Liver (tissue), 9 donors: Measurements from ENCODE around the gene BACE1-AS. TPM values are rescaled to one million over a fixed set of nuclear protein-coding genes. Genes with fewer than 3 reads are reported as not detected.

Source experiments
- DNase-seq: peaks from one replicate; pipeline ENCODE4 v3.0.0-alpha.2; 2017; ENCODE audit warnings: low spot score
- H3K27ac ChIP-seq, 2 donors: one replicate each; pipeline ENCODE4 v1.7.0; 2013; ENCODE audit warnings: inconsistent platforms in 2 of 2, low read length in 2 of 2, control low read depth in 1 of 2, low read depth in 1 of 2, mild to moderate bottlenecking in 1 of 2
- H3K27me3 ChIP-seq, 4 donors: one replicate each; pipeline versions ENCODE4 v1.6.1 to v1.7.0; 2013; ENCODE audit warnings: low read length in 3 of 4, inconsistent platforms in 1 of 4, mild to moderate bottlenecking in 1 of 4, moderate library complexity in 1 of 4; ENCODE audit not compliant: control insufficient read depth in 4 of 4, insufficient read depth in 4 of 4
- H3K36me3 ChIP-seq, 4 donors: one replicate each; pipeline versions ENCODE4 v1.6.1 to v1.7.0; 2013; ENCODE audit warnings: low read length in 3 of 4, mild to moderate bottlenecking in 3 of 4, low read depth in 1 of 4, moderate library complexity in 1 of 4; ENCODE audit not compliant: control insufficient read depth in 4 of 4, insufficient read depth in 3 of 4
- H3K4me1 ChIP-seq, 4 donors: one replicate each; pipeline versions ENCODE4 v1.6.1 to v1.7.0; 2013; ENCODE audit warnings: low read length in 3 of 4, mild to moderate bottlenecking in 3 of 4, moderate library complexity in 1 of 4; ENCODE audit not compliant: control insufficient read depth in 4 of 4, insufficient read depth in 4 of 4
- H3K4me3 ChIP-seq, 3 donors: one replicate each; pipeline versions ENCODE4 v1.6.1 to v1.7.0; 2013; ENCODE audit warnings: low read length in 3 of 3, control low read depth in 1 of 3, low read depth in 1 of 3, mild to moderate bottlenecking in 1 of 3
- H3K9ac ChIP-seq, 2 donors: one replicate each; pipeline ENCODE4 v1.7.0; 2013; ENCODE audit warnings: low read length in 2 of 2, mild to moderate bottlenecking in 2 of 2, moderate library complexity in 2 of 2, control low read depth in 1 of 2, low read depth in 1 of 2
- H3K9me3 ChIP-seq, 4 donors: one replicate each; pipeline versions ENCODE4 v1.6.1 to v1.7.0; 2013; ENCODE audit warnings: low read length in 3 of 4; ENCODE audit not compliant: control insufficient read depth in 4 of 4
- CTCF ChIP-seq: fragments of 150-350 bp; IDR thresholded peaks from 2 replicates; pipeline ENCODE4 v1.5.1; 2017; ENCODE audit warnings: improper control_type of control experiment, low read depth, low read length; ENCODE audit not compliant: missing input control
- FOXA1 ChIP-seq: IDR thresholded peaks from 2 replicates; pipeline ENCODE4 v1.6.1; 2016; ENCODE audit warnings: antibody characterized with exemption
- FOXA2 ChIP-seq: IDR thresholded peaks from 2 replicates; pipeline ENCODE4 v1.6.1; 2016; ENCODE audit warnings: antibody characterized with exemption
- TAF1 ChIP-seq: conservative IDR thresholded peaks from 2 replicates; pipeline ENCODE4 v1.6.1; 2016; ENCODE audit warnings: antibody characterized with exemption, mild to moderate bottlenecking
- ZBTB33 ChIP-seq: IDR thresholded peaks from 2 replicates; pipeline ENCODE4 v1.6.1; 2016; ENCODE audit warnings: antibody characterized with exemption
- WGBS: extraction: QIAGEN DNeasy Blood & Tissue Kit; methylation state at CpG from one replicate; pipeline ENCODE4 v1.1.7; 2013; 5-methylcytosine and 5-hydroxymethylcytosine counted together
- polyA plus RNA-seq, 2 donors: library from polyadenylated mRNA; stranded (reverse) in 1 of 2; unstranded in 1 of 2; fragments of 200-250 nt in 1 of 2; fragments of >200 nt in 1 of 2; fragmentation: Nextera tagmentation in 1 of 2; extraction: Ambion mirVana in 1 of 2; gene quantifications; one replicate each; pipeline versions ENCODE4 v1.2.1 to v1.2.3, GENCODE V29; 2013 to 2015
- total RNA-seq, 2 donors: library from RNA; depleted of rRNA; stranded (reverse); fragments of >200 nt; gene quantifications; one replicate each; pipeline ENCODE4 v1.2.3, GENCODE V29; 2014
- donor health status: healthy.
- donor health status: healthy.
- donor health status: healthy.
- donor health status: healthy.
- donor health status: healthy.

The BACE1-AS gene
- total and polyA plus RNA-seq, 4 donors = 0.85 to 2.9 (median 1.6) TPM

- no peak for DNase-seq
- Histone ChIP-seq H3K9ac (no peak overlapping the region), H3K4me1 (peaks cover 8 to 25% (median 21%) of the 10 kb centered on the region in 4 donors), H3K9me3 (no peaks in the 10 kb centered on the region), H3K4me3 (no peak overlapping the region), H3K36me3 (peaks cover 4 to 39% (median 6%) of the 10 kb centered on the region in 4 donors), H3K27me3 (no peaks in the 10 kb centered on the region), H3K27ac (no peak overlapping the region)
- 88% methylated on average over 9 of the region's 9 CpGs for WGBS
- no peak for TF ChIP-seq FOXA1
- TF ChIP-seq ZBTB33 = no peak
- TF ChIP-seq TAF1 = no peak
Observed at GRCh38 chr11:117295438-117296137, 4.4 kb downstream of the BACE1-AS start.

- Histone ChIP-seq H3K27me3 (no peaks in the 10 kb centered on the region), H3K9ac (no peak overlapping the region), H3K27ac (no peak overlapping the region), H3K4me1 (peaks cover 8 to 37% (median 32%) of the 10 kb centered on the region in 4 donors), H3K36me3 (peaks cover 1 to 27% (median 4%) of the 10 kb centered on the region in 4 donors), H3K9me3 (no peaks in the 10 kb centered on the region), H3K4me3 (no peak overlapping the region)
- DNase-seq = no peak
- TF ChIP-seq FOXA2 = no peak
- no peak for TF ChIP-seq CTCF
- WGBS = 94% methylated on average over 6 of the region's 6 CpGs
Observed at GRCh38 chr11:117296881-117297280, 5.7 kb downstream of the BACE1-AS start.

- H3K9me3 ChIP-seq = no peaks in the 10 kb centered on the region
- peaks cover 9 to 46% (median 36%) of the 10 kb centered on the region in 4 donors for H3K4me1 ChIP-seq
- no peak for DNase-seq
- no peak overlapping the region for H3K9ac ChIP-seq
- no peak overlapping the region for H3K27ac ChIP-seq
- TF ChIP-seq CTCF = no peak
- peaks cover 0 to 21% (median 4%) of the 10 kb centered on the region in 4 donors for H3K36me3 ChIP-seq
- WGBS = 99% methylated on average over 8 of the region's 8 CpGs
- no peak overlapping the region for H3K4me3 ChIP-seq
- no peaks in the 10 kb centered on the region for H3K27me3 ChIP-seq
Observed at GRCh38 chr11:117298195-117298594, 7.0 kb downstream of the BACE1-AS start.
